EL (cell line): ENCODE measurements around the gene PCP2.

Source experiments
- DNase-seq: peaks from one replicate; pipeline ENCODE4 v3.0.0-alpha.2; 2016

PCP2 gene

GRCh38 chr19:7596211-7596937 is 37.1 kb downstream of the PCP2 start:
- DNase-seq, result no peak

- no peak for DNase-seq
Observed at GRCh38 chr19:7595466-7596133, 37.9 kb downstream of the PCP2 start, which contains the start of gene CAMSAP3. CAMSAP3 (plus strand) TSS chr19:7595863; CDS start chr19:7596003, 140 bp downstream.

- DNase-seq, result no peak
Observed at GRCh38 chr19:7590256-7590655, 43.3 kb downstream of the PCP2 start.

GRCh38 chr19:7589822-7590221 is 43.7 kb downstream of the PCP2 start:
- no peak for DNase-seq

GRCh38 chr19:7582446-7582845 is 51.1 kb downstream of the PCP2 start:
- DNase-seq, result no peak
